ENCODE data around the gene RBM48. TPM values are rescaled to one million over a fixed set of nuclear protein-coding genes. Genes with fewer than 3 reads are reported as not detected.
A peak's percentile ranks its signal among the peaks of the same experiment; 100 is the strongest.

RBM48 gene
- total and polyA plus RNA-seq, 9 of the 15 experiments (the other 6 are each of a cell fraction or from before 2014, with no cell fraction given): 9.9 to 35.1 (median 16.3) TPM

DNA sequence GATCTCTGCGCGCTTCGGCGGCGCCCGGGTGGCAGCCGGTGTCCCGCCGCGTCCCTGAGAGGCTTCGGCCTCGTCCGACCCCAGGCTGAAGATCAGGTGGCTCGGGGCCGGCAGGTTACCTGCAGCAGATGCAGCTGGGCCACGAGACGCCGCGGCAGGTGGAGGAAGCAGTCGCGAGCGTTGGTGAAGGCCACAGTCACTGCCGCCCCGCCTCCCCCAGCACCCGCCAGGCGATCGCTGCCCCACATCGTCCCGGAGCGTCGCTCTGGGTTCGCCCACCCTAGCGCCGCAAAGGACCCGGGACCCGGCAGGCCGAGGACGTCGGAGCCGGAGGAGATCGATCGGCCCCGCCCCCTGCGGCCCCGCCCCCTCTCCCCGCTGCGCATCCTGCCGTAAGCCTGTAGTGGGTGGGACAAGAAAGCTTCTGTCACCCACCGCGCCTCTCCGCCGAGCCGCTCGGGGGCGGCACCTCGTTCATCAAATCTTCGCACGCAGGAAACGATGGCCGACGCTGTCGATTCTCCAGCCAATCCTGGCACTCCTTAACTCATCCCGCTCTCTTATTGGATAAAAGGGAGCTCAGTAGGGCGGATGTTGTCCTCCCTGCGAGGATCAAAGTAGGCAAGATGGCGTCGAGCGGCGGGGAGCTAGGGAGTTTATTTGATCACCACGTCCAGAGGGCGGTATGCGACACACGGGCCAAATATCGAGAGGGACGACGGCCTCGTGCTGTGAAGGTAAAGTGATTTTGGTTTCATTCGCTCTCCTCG lies at the start of gene RBM48, which contains the start of gene PEX1 (continued):
- TF ChIP-seq, protein P1, sequence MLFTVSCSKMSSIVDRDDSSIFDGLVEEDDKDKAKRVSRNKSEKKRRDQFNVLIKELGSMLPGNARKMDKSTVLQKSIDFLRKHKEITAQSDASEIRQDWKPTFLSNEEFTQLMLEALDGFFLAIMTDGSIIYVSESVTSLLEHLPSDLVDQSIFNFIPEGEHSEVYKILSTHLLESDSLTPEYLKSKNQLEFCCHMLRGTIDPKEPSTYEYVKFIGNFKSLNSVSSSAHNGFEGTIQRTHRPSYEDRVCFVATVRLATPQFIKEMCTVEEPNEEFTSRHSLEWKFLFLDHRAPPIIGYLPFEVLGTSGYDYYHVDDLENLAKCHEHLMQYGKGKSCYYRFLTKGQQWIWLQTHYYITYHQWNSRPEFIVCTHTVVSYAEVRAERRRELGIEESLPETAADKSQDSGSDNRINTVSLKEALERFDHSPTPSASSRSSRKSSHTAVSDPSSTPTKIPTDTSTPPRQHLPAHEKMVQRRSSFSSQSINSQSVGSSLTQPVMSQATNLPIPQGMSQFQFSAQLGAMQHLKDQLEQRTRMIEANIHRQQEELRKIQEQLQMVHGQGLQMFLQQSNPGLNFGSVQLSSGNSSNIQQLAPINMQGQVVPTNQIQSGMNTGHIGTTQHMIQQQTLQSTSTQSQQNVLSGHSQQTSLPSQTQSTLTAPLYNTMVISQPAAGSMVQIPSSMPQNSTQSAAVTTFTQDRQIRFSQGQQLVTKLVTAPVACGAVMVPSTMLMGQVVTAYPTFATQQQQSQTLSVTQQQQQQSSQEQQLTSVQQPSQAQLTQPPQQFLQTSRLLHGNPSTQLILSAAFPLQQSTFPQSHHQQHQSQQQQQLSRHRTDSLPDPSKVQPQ (CRISPR knock-in tag; IDR thresholded peaks at IDR 0.05; ENCODE audit: borderline replicate concordance): no peak
- TF ChIP-seq, protein P2, sequence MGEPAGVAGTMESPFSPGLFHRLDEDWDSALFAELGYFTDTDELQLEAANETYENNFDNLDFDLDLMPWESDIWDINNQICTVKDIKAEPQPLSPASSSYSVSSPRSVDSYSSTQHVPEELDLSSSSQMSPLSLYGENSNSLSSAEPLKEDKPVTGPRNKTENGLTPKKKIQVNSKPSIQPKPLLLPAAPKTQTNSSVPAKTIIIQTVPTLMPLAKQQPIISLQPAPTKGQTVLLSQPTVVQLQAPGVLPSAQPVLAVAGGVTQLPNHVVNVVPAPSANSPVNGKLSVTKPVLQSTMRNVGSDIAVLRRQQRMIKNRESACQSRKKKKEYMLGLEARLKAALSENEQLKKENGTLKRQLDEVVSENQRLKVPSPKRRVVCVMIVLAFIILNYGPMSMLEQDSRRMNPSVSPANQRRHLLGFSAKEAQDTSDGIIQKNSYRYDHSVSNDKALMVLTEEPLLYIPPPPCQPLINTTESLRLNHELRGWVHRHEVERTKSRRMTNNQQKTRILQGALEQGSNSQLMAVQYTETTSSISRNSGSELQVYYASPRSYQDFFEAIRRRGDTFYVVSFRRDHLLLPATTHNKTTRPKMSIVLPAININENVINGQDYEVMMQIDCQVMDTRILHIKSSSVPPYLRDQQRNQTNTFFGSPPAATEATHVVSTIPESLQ (CRISPR knock-in tag; IDR thresholded peaks at IDR 0.05): peak; percentile 82
- TF ChIP-seq CBFA2T2 (conservative IDR thresholded peaks at IDR 0.05): no peak
- no peak for TF ChIP-seq EZH2 (IDR thresholded peaks at IDR 0.05; ENCODE audit: borderline replicate concordance, low read depth, low read length)
- TF ChIP-seq ZNF197 (CRISPR knock-in tag; IDR thresholded peaks at IDR 0.05; ENCODE audit: low read depth): no peak
- peak in 1 of 2 experiments; percentile 59; a peak in 2 of 4 replicates for TF ChIP-seq SRF (CRISPR knock-in tag; IDR thresholded peaks at IDR 0.05)
- no peak for TF ChIP-seq NR3C1 (CRISPR knock-in tag; IDR thresholded peaks at IDR 0.05)
- TF ChIP-seq RFX1 (IDR thresholded peaks at IDR 0.05): no peak
- no peak for TF ChIP-seq KLF16 (IDR thresholded peaks at IDR 0.05)
- TF ChIP-seq ZNF695 (CRISPR knock-in tag; IDR thresholded peaks at IDR 0.05): no peak
- TF ChIP-seq SMARCC2 (IDR thresholded peaks at IDR 0.05; ENCODE audit: low read depth): no peak
- TF ChIP-seq HDGF (IDR thresholded peaks at IDR 0.05): no peak
- TF ChIP-seq NBN (IDR thresholded peaks at IDR 0.05; ENCODE audit: low read depth): 0 out of 2 replicates have a peak, but pooled peaks have one; percentile 78
- peak; percentile 88; the same call in 1 of the 2 replicates for TF ChIP-seq CTBP1 (IDR thresholded peaks at IDR 0.05; ENCODE audit: borderline replicate concordance)
- no peak for TF ChIP-seq HEY1 (CRISPR knock-in tag; IDR thresholded peaks at IDR 0.05; ENCODE audit: borderline replicate concordance)
- TF ChIP-seq HCFC1 (IDR thresholded peaks at IDR 0.05; ENCODE audit: low read depth, low read length): peak; percentile 90
- no peak for TF ChIP-seq BCL6 (CRISPR knock-in tag; IDR thresholded peaks at IDR 0.05)
- peak; percentile 87 for TF ChIP-seq TAF9B (IDR thresholded peaks at IDR 0.05; ENCODE audit: partially characterized antibody)
- TF ChIP-seq ZEB2 (IDR thresholded peaks at IDR 0.05): peak; percentile 47; the same call in 1 of the 2 replicates
- TF ChIP-seq HNRNPLL (IDR thresholded peaks at IDR 0.05; ENCODE audit: low read depth, low read length, poor library complexity, severe bottlenecking): peak; percentile 73
- TF ChIP-seq HNRNPK (IDR thresholded peaks at IDR 0.05; ENCODE audit: low read depth, low read length, poor library complexity, severe bottlenecking): no peak
- TF ChIP-seq, protein P3, sequence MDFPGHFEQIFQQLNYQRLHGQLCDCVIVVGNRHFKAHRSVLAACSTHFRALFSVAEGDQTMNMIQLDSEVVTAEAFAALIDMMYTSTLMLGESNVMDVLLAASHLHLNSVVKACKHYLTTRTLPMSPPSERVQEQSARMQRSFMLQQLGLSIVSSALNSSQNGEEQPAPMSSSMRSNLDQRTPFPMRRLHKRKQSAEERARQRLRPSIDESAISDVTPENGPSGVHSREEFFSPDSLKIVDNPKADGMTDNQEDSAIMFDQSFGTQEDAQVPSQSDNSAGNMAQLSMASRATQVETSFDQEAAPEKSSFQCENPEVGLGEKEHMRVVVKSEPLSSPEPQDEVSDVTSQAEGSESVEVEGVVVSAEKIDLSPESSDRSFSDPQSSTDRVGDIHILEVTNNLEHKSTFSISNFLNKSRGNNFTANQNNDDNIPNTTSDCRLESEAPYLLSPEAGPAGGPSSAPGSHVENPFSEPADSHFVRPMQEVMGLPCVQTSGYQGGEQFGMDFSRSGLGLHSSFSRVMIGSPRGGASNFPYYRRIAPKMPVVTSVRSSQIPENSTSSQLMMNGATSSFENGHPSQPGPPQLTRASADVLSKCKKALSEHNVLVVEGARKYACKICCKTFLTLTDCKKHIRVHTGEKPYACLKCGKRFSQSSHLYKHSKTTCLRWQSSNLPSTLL (IDR thresholded peaks at IDR 0.05): no peak
- TF ChIP-seq SMAD2 (IDR thresholded peaks at IDR 0.05; ENCODE audit: low read depth, low read length): no peak
- peak; percentile 79 for TF ChIP-seq KAT8 (IDR thresholded peaks at IDR 0.05; ENCODE audit: low read depth)
- no peak; the same call in 1 of the 2 replicates for TF ChIP-seq HLTF (IDR thresholded peaks at IDR 0.05)
